T47D (cell line): Measurements from ENCODE around the gene INPPL1.
"Not testable (repeated sequence)": the region's sequence is repeated elsewhere in the genome, so short reads cannot be mapped to it uniquely, and the experiment has no call there.

Experiments used
- DNase-seq, 2 experiments: peaks; one replicate each; pipeline versions ENCODE4 v3.0.0 to v3.0.0-alpha.2; 2011 to 2012; ENCODE audit warnings: low read depth in 1 of 2, low spot score in 1 of 2
- JUND ChIP-seq: IDR thresholded peaks from 2 replicates; pipeline ENCODE4 v1.6.1; 2012; ENCODE audit warnings: low read depth
- in situ Hi-C: cut with HindIII; loops from 2 replicates; pipeline ENCODE4 v1.10.0; 2016; ENCODE audit warnings: low sequenced_read_pairs, low pct_unique_long_range_greater_than_20kb

Gene INPPL1

GRCh38 chr11:72265951-72266350, 41.4 kb downstream of the INPPL1 start:
- DNase-seq = no peak
- in situ Hi-C loops = no loop called here
- TF ChIP-seq JUND = no peak

GRCh38 chr11:72266960-72267359, 42.4 kb downstream of the INPPL1 start:
- in situ Hi-C loops, DNase-seq: not testable (repeated sequence)

GRCh38 chr11:72267956-72268617, 43.5 kb downstream of the INPPL1 start:
- in situ Hi-C loops = no loop called here
- TF ChIP-seq JUND = no peak
- no peak for DNase-seq

- DNase-seq = peak in 1 of 2 experiments; percentile 47
- no peak for TF ChIP-seq JUND
- in situ Hi-C loops = no loop called here
These were observed 47.4 kb downstream of the INPPL1 start for GRCh38 chr11:72271980-72272379.

GRCh38 chr11:72274435-72274834, 49.9 kb downstream of the INPPL1 start:
- in situ Hi-C loops = no loop called here
- DNase-seq = no peak
- TF ChIP-seq JUND = no peak

- TF ChIP-seq JUND = no peak
- no peak for DNase-seq
- in situ Hi-C loops = no loop called here
These were observed 54.3 kb downstream of the INPPL1 start for GRCh38 chr11:72278905-72279304.

GRCh38 chr11:72280037-72280436, 55.5 kb downstream of the INPPL1 start:
- TF ChIP-seq JUND = no peak
- DNase-seq = no peak
- in situ Hi-C loops = no loop called here

GRCh38 chr11:72280726-72281315, 56.3 kb downstream of the INPPL1 start:
- in situ Hi-C loops = no loop called here
- DNase-seq = no peak
- TF ChIP-seq JUND = no peak

- in situ Hi-C loops = no loop called here
- DNase-seq = no peak
- TF ChIP-seq JUND = no peak
These were observed 59.4 kb downstream of the INPPL1 start for GRCh38 chr11:72283947-72284346.

GRCh38 chr11:72287293-72287692, 62.7 kb downstream of the INPPL1 start:
- no peak for DNase-seq
- in situ Hi-C loops = no loop called here
- no peak for TF ChIP-seq JUND
